Measurements from ENCODE around the gene GLB1L2.

DNA sequence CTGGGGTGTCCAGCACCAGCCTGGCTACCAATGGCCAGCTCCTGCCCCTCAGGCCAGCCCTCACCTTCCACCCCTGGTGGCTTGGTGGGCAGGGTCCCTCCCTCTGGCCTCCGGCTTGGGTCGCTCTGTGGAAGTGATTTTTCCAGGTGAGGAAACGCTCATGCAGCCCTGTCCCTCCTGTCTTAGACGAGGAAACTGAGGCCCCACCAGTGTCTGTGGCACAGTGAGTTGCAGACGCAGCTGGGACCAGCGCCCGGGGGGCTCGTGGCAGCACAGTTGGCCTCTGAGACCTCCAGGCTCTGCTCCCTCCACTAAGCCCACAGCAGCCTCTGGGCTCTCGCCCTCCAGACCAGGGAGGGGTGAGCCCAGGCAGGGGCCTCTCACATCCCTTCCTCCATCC, 74.1 kb downstream of the GLB1L2 start:
- TF ChIP-seq POLR2A (IDR thresholded peaks at IDR 0.05; ENCODE audit: low read depth, low read length) (no peak), BHLHE40 (IDR thresholded peaks at IDR 0.05; ENCODE audit: low read depth, low read length) (no peak), CTCF (conservative IDR thresholded peaks at IDR 0.05; ENCODE audit: low read depth, low read length) (no peak), NFE2L2 (IDR thresholded peaks at IDR 0.05; ENCODE audit: low read depth, low read length) (no peak), CEBPB (IDR thresholded peaks at IDR 0.05; ENCODE audit: low read depth, low read length) (no peak), RAD21 (IDR thresholded peaks at IDR 0.05; ENCODE audit: low read length) (no peak)
